Measurements from ENCODE around the gene CRYGS.
"Not testable (repeated sequence)": the region's sequence is repeated elsewhere in the genome, so short reads cannot be mapped to it uniquely, and the experiment has no call there.

CRYGS gene

GRCh38 chr3:186544281-186544680 is at the start of gene CRYGS:
CRYGS (minus strand) TSS chr3:186544380; CDS start chr3:186544326, 54 bp downstream.
- H3K4me3 ChIP-seq (ENCODE audit: low read length), result no peak within 1 kb of the TSS
- no peak within 1 kb of the TSS for H3K9ac ChIP-seq (ENCODE audit: low read length)
- H3K27me3 ChIP-seq (ENCODE audit: control insufficient read depth, insufficient read depth, low read length), result no peaks in the 10 kb centered on the region
- H3K27ac ChIP-seq (ENCODE audit: low read length), result no peak within 1 kb of the TSS
- H3K4me1 ChIP-seq (ENCODE audit: control insufficient read depth, low read depth, low read length), result peaks cover 3% of the 10 kb centered on the region
- H3K9me3 ChIP-seq (ENCODE audit: control insufficient read depth, low read depth, low read length), result no peaks in the 10 kb centered on the region
- no peaks in the 10 kb centered on the region for H3K36me3 ChIP-seq (ENCODE audit: control insufficient read depth, low read depth, low read length)

GRCh38 chr3:186593862-186594261 is 49.7 kb upstream of the CRYGS start:
- no peaks in the 10 kb centered on the region for H3K36me3 ChIP-seq (ENCODE audit: control insufficient read depth, low read depth, low read length)
- H3K27ac ChIP-seq (ENCODE audit: low read length), result no peak overlapping the region
- peaks cover 4% of the 10 kb centered on the region for H3K4me1 ChIP-seq (ENCODE audit: control insufficient read depth, low read depth, low read length)
- no peak overlapping the region for H3K9ac ChIP-seq (ENCODE audit: low read length)
- H3K9me3 ChIP-seq (ENCODE audit: control insufficient read depth, low read depth, low read length), result no peaks in the 10 kb centered on the region
- H3K27me3 ChIP-seq (ENCODE audit: control insufficient read depth, insufficient read depth, low read length), result no peaks in the 10 kb centered on the region
- H3K4me3 ChIP-seq (ENCODE audit: low read length), result no peak overlapping the region

GRCh38 chr3:186592682-186593081 is 48.5 kb upstream of the CRYGS start:
- Histone ChIP-seq H3K27me3 (ENCODE audit: control insufficient read depth, insufficient read depth, low read length) (no peaks in the 10 kb centered on the region), H3K9ac (ENCODE audit: low read length) (no peak overlapping the region), H3K9me3 (ENCODE audit: control insufficient read depth, low read depth, low read length) (no peaks in the 10 kb centered on the region), H3K4me3 (ENCODE audit: low read length) (no peak overlapping the region), H3K36me3 (ENCODE audit: control insufficient read depth, low read depth, low read length) (no peaks in the 10 kb centered on the region), H3K4me1 (ENCODE audit: control insufficient read depth, low read depth, low read length) (peaks cover 4% of the 10 kb centered on the region), H3K27ac (ENCODE audit: low read length) (no peak overlapping the region)

GRCh38 chr3:186590580-186591295 is 46.6 kb upstream of the CRYGS start:
- no peaks in the 10 kb centered on the region for H3K27me3 ChIP-seq (ENCODE audit: control insufficient read depth, insufficient read depth, low read length)
- H3K9me3 ChIP-seq (ENCODE audit: control insufficient read depth, low read depth, low read length), result no peaks in the 10 kb centered on the region
- no peak overlapping the region for H3K9ac ChIP-seq (ENCODE audit: low read length)
- H3K4me1 ChIP-seq (ENCODE audit: control insufficient read depth, low read depth, low read length), result no peaks in the 10 kb centered on the region
- H3K4me3 ChIP-seq (ENCODE audit: low read length), result no peak overlapping the region
- H3K27ac ChIP-seq (ENCODE audit: low read length), result no peak overlapping the region
- peaks cover 3% of the 10 kb centered on the region for H3K36me3 ChIP-seq (ENCODE audit: control insufficient read depth, low read depth, low read length)

GRCh38 chr3:186589856-186590579 is 45.8 kb upstream of the CRYGS start:
- no peak overlapping the region for H3K4me3 ChIP-seq (ENCODE audit: low read length)
- peaks cover 10% of the 10 kb centered on the region for H3K36me3 ChIP-seq (ENCODE audit: control insufficient read depth, low read depth, low read length)
- H3K9ac ChIP-seq (ENCODE audit: low read length), result no peak overlapping the region
- no peaks in the 10 kb centered on the region for H3K27me3 ChIP-seq (ENCODE audit: control insufficient read depth, insufficient read depth, low read length)
- H3K9me3 ChIP-seq (ENCODE audit: control insufficient read depth, low read depth, low read length), result no peaks in the 10 kb centered on the region
- H3K4me1 ChIP-seq (ENCODE audit: control insufficient read depth, low read depth, low read length), result no peaks in the 10 kb centered on the region
- H3K27ac ChIP-seq (ENCODE audit: low read length), result no peak overlapping the region

- H3K27ac ChIP-seq (ENCODE audit: low read length), result no peak overlapping the region
Observed at GRCh38 chr3:186589121-186589520, 44.9 kb upstream of the CRYGS start.

GRCh38 chr3:186588632-186589031 is 44.5 kb upstream of the CRYGS start:
- H3K27me3 ChIP-seq (ENCODE audit: control insufficient read depth, insufficient read depth, low read length), result no peaks in the 10 kb centered on the region
- no peaks in the 10 kb centered on the region for H3K4me1 ChIP-seq (ENCODE audit: control insufficient read depth, low read depth, low read length)
- no peak overlapping the region for H3K9ac ChIP-seq (ENCODE audit: low read length)
- H3K4me3 ChIP-seq (ENCODE audit: low read length), result no peak overlapping the region
- H3K36me3 ChIP-seq (ENCODE audit: control insufficient read depth, low read depth, low read length), result peaks cover 24% of the 10 kb centered on the region
- H3K9me3 ChIP-seq (ENCODE audit: control insufficient read depth, low read depth, low read length), result no peaks in the 10 kb centered on the region
- no peak overlapping the region for H3K27ac ChIP-seq (ENCODE audit: low read length)

More at GRCh38 chr3:186589121-186589520, 44.9 kb upstream of the CRYGS start:
- H3K9ac ChIP-seq (ENCODE audit: low read length), result no peak overlapping the region
- H3K9me3 ChIP-seq (ENCODE audit: control insufficient read depth, low read depth, low read length), result no peaks in the 10 kb centered on the region
- H3K36me3 ChIP-seq (ENCODE audit: control insufficient read depth, low read depth, low read length), result peaks cover 19% of the 10 kb centered on the region
- H3K4me1 ChIP-seq (ENCODE audit: control insufficient read depth, low read depth, low read length), result no peaks in the 10 kb centered on the region
- no peak overlapping the region for H3K4me3 ChIP-seq (ENCODE audit: low read length)
- no peaks in the 10 kb centered on the region for H3K27me3 ChIP-seq (ENCODE audit: control insufficient read depth, insufficient read depth, low read length)

- no peak overlapping the region for H3K27ac ChIP-seq (ENCODE audit: low read length)
- H3K4me1 ChIP-seq (ENCODE audit: control insufficient read depth, low read depth, low read length), result no peaks in the 10 kb centered on the region
- H3K36me3 ChIP-seq (ENCODE audit: control insufficient read depth, low read depth, low read length), result peaks cover 39% of the 10 kb centered on the region
- no peaks in the 10 kb centered on the region for H3K27me3 ChIP-seq (ENCODE audit: control insufficient read depth, insufficient read depth, low read length)
- H3K4me3 ChIP-seq (ENCODE audit: low read length), result no peak overlapping the region
- H3K9ac ChIP-seq (ENCODE audit: low read length), result no peak overlapping the region
- H3K9me3 ChIP-seq (ENCODE audit: control insufficient read depth, low read depth, low read length), result no peaks in the 10 kb centered on the region
Observed at GRCh38 chr3:186587183-186587582, 43.0 kb upstream of the CRYGS start.

GRCh38 chr3:186586245-186586644 is 42.1 kb upstream of the CRYGS start:
- peaks cover 48% of the 10 kb centered on the region for H3K36me3 ChIP-seq (ENCODE audit: control insufficient read depth, low read depth, low read length)
- not testable (repeated sequence) for H3K9ac ChIP-seq (ENCODE audit: low read length); H3K27ac ChIP-seq (ENCODE audit: low read length); H3K4me1 ChIP-seq (ENCODE audit: control insufficient read depth, low read depth, low read length); H3K4me3 ChIP-seq (ENCODE audit: low read length); H3K27me3 ChIP-seq (ENCODE audit: control insufficient read depth, insufficient read depth, low read length); H3K9me3 ChIP-seq (ENCODE audit: control insufficient read depth, low read depth, low read length)

GRCh38 chr3:186583831-186584230 is 39.7 kb upstream of the CRYGS start:
- Histone ChIP-seq H3K36me3 (ENCODE audit: control insufficient read depth, low read depth, low read length) (peaks cover 72% of the 10 kb centered on the region), H3K27ac (ENCODE audit: low read length) (no peak overlapping the region), H3K4me1 (ENCODE audit: control insufficient read depth, low read depth, low read length) (no peaks in the 10 kb centered on the region), H3K9ac (ENCODE audit: low read length) (no peak overlapping the region), H3K9me3 (ENCODE audit: control insufficient read depth, low read depth, low read length) (no peaks in the 10 kb centered on the region), H3K4me3 (ENCODE audit: low read length) (no peak overlapping the region), H3K27me3 (ENCODE audit: control insufficient read depth, insufficient read depth, low read length) (no peaks in the 10 kb centered on the region)

- H3K4me1 ChIP-seq (ENCODE audit: control insufficient read depth, low read depth, low read length), result no peaks in the 10 kb centered on the region
- no peaks in the 10 kb centered on the region for H3K9me3 ChIP-seq (ENCODE audit: control insufficient read depth, low read depth, low read length)
- no peak overlapping the region for H3K27ac ChIP-seq (ENCODE audit: low read length)
- peaks cover 85% of the 10 kb centered on the region for H3K36me3 ChIP-seq (ENCODE audit: control insufficient read depth, low read depth, low read length)
- no peaks in the 10 kb centered on the region for H3K27me3 ChIP-seq (ENCODE audit: control insufficient read depth, insufficient read depth, low read length)
- no peak overlapping the region for H3K4me3 ChIP-seq (ENCODE audit: low read length)
- H3K9ac ChIP-seq (ENCODE audit: low read length), result no peak overlapping the region
Observed at GRCh38 chr3:186582541-186582940, 38.4 kb upstream of the CRYGS start.

GRCh38 chr3:186580785-186581184 is 36.6 kb upstream of the CRYGS start:
- no peak overlapping the region for H3K27ac ChIP-seq (ENCODE audit: low read length)
- H3K36me3 ChIP-seq (ENCODE audit: control insufficient read depth, low read depth, low read length), result peaks cover 100% of the 10 kb centered on the region
- no peak overlapping the region for H3K9ac ChIP-seq (ENCODE audit: low read length)

More at GRCh38 chr3:186580785-186581184, 36.6 kb upstream of the CRYGS start:
- Histone ChIP-seq H3K9me3 (ENCODE audit: control insufficient read depth, low read depth, low read length) (no peaks in the 10 kb centered on the region), H3K4me1 (ENCODE audit: control insufficient read depth, low read depth, low read length) (no peaks in the 10 kb centered on the region), H3K4me3 (ENCODE audit: low read length) (no peak overlapping the region), H3K27me3 (ENCODE audit: control insufficient read depth, insufficient read depth, low read length) (no peaks in the 10 kb centered on the region)
